ENCODE data around the gene FHIT.

FHIT gene

GRCh38 chr3:60887574-60887973, 363.7 kb downstream of the FHIT start:
- no peak overlapping the region for H3K4me3 ChIP-seq (replicated peaks in 1 of 2; ENCODE audit: low read depth in 2 of 2, low read length in 2 of 2)
- DNase-seq (ENCODE audit: low read depth in 2 of 2) = no peak
- TF ChIP-seq CTCF (IDR thresholded peaks at IDR 0.05; ENCODE audit: low read depth, low read length) = no peak

GRCh38 chr3:60886518-60886917, 364.7 kb downstream of the FHIT start:
- TF ChIP-seq CTCF (IDR thresholded peaks at IDR 0.05; ENCODE audit: low read depth, low read length) = no peak
- no peak overlapping the region for H3K4me3 ChIP-seq (replicated peaks in 1 of 2; ENCODE audit: low read depth in 2 of 2, low read length in 2 of 2)
- DNase-seq (ENCODE audit: low read depth in 2 of 2) = no peak

- no peak for TF ChIP-seq CTCF (IDR thresholded peaks at IDR 0.05; ENCODE audit: low read depth, low read length)
- no peak overlapping the region for H3K4me3 ChIP-seq (replicated peaks in 1 of 2; ENCODE audit: low read depth in 2 of 2, low read length in 2 of 2)
- no peak for DNase-seq (ENCODE audit: low read depth in 2 of 2)
Observed at GRCh38 chr3:60884005-60884404, 367.2 kb downstream of the FHIT start.

GRCh38 chr3:60877188-60877587, 374.1 kb downstream of the FHIT start:
- TF ChIP-seq CTCF (IDR thresholded peaks at IDR 0.05; ENCODE audit: low read depth, low read length) = no peak
- no peak overlapping the region for H3K4me3 ChIP-seq (replicated peaks in 1 of 2; ENCODE audit: low read depth in 2 of 2, low read length in 2 of 2)
- no peak for DNase-seq (ENCODE audit: low read depth in 2 of 2)

- no peak for TF ChIP-seq CTCF (IDR thresholded peaks at IDR 0.05; ENCODE audit: low read depth, low read length)
- H3K4me3 ChIP-seq (replicated peaks in 1 of 2; ENCODE audit: low read depth in 2 of 2, low read length in 2 of 2) = no peak overlapping the region
- no peak for DNase-seq (ENCODE audit: low read depth in 2 of 2)
Observed at GRCh38 chr3:60870396-60870795, 380.9 kb downstream of the FHIT start.

DNA sequence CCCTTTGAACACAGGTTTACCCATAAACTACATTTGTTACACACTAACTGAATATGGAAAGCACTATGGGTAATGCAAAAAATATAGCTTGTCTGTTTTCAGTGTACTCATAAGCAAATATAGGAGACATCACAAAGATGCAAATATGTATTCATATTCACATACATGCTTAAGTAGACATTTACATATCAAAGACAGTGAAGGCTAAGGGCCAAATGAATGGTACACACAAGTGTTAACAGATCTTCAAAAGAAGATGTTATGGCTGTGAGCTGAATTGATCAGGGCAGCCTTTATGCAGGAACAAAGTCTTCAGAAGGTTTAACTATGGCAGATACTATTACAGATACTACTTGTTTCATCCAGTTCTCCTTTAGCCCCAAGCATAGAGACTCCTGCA, 384.1 kb downstream of the FHIT start:
- no peak overlapping the region for H3K4me3 ChIP-seq (replicated peaks in 1 of 2; ENCODE audit: low read depth in 2 of 2, low read length in 2 of 2)
- no peak for DNase-seq (ENCODE audit: low read depth in 2 of 2)
- no peak for TF ChIP-seq CTCF (IDR thresholded peaks at IDR 0.05; ENCODE audit: low read depth, low read length)

- no peak for TF ChIP-seq CTCF (IDR thresholded peaks at IDR 0.05; ENCODE audit: low read depth, low read length)
- no peak overlapping the region for H3K4me3 ChIP-seq (replicated peaks in 1 of 2; ENCODE audit: low read depth in 2 of 2, low read length in 2 of 2)
- no peak for DNase-seq (ENCODE audit: low read depth in 2 of 2)
Observed at GRCh38 chr3:60856257-60857046, 394.8 kb downstream of the FHIT start.

Data from cardiac fibroblast (primary cell).